Measurements from ENCODE around the gene SRSF6. TPM values are rescaled to one million over a fixed set of nuclear protein-coding genes. Genes with fewer than 3 reads are reported as not detected.
"Not testable (repeated sequence)": the region's sequence is repeated elsewhere in the genome, so short reads cannot be mapped to it uniquely, and the experiment has no call there.

The SRSF6 gene
- total RNA-seq, 1 donor from 2014 or later = 207 TPM

GRCh38 chr20:43456252-43456651 lies 1.4 kb upstream of the SRSF6 start:
- Mint-ChIP-seq H3K4me3 (peak overlapping the region; percentile 88), H3K27me3 (ENCODE audit: insufficient read depth) (peaks cover 22% of the 10 kb centered on the region), H3K36me3 (ENCODE audit: low read depth) (peaks cover 22% of the 10 kb centered on the region), H3K4me1 (ENCODE audit: low read depth) (peaks cover 28% of the 10 kb centered on the region)
- intact Hi-C loops (cut with micrococcal nuclease) = loop anchor here (2.0 to 5.0 kb wide), 4 partner anchors 501 to 1066 kb away; partner anchors contain the start of genes FITM2, OSER1 and SERINC3
- DNase-seq (ENCODE audit: low spot score); H3K9me3 Mint-ChIP-seq; H3K27ac Mint-ChIP-seq: not testable (repeated sequence)

- no peaks in the 10 kb centered on the region for H3K9me3 Mint-ChIP-seq
- intact Hi-C loops (cut with micrococcal nuclease) = loop anchor here (1.0 to 5.0 kb wide), 10 partner anchors 8 to 1764 kb away; partner anchors contain the start of genes FITM2, IFT52, MYBL2 and OSER1
- H3K27ac Mint-ChIP-seq = peak overlapping the region; percentile 100
- peaks cover 17% of the 10 kb centered on the region for H3K27me3 Mint-ChIP-seq (ENCODE audit: insufficient read depth)
- peaks cover 28% of the 10 kb centered on the region for H3K36me3 Mint-ChIP-seq (ENCODE audit: low read depth)
- peak overlapping the region; percentile 88 for H3K4me3 Mint-ChIP-seq
- DNase-seq (ENCODE audit: low spot score) = peak; percentile 83
- peaks cover 34% of the 10 kb centered on the region for H3K4me1 Mint-ChIP-seq (ENCODE audit: low read depth)
Measured at GRCh38 chr20:43456809-43457639, 672 bp upstream of the SRSF6 start.

- H3K27me3 Mint-ChIP-seq (ENCODE audit: insufficient read depth) = peaks cover 13% of the 10 kb centered on the region
- H3K27ac Mint-ChIP-seq = peak overlapping the region; percentile 83
- no peak for DNase-seq (ENCODE audit: low spot score)
- peaks cover 45% of the 10 kb centered on the region for H3K4me1 Mint-ChIP-seq (ENCODE audit: low read depth)
- intact Hi-C loops (cut with micrococcal nuclease) = loop anchor here (5.0 kb wide), 2 partner anchors 499 to 1064 kb away; partner anchors contain the start of gene SERINC3
- no peaks in the 10 kb centered on the region for H3K9me3 Mint-ChIP-seq
- peak overlapping the region; percentile 88 for H3K4me3 Mint-ChIP-seq
- peaks cover 37% of the 10 kb centered on the region for H3K36me3 Mint-ChIP-seq (ENCODE audit: low read depth)
Measured at GRCh38 chr20:43458422-43458924, 777 bp downstream of the SRSF6 start.

GRCh38 chr20:43459022-43459942 lies 1.6 kb downstream of the SRSF6 start:
- H3K4me1 Mint-ChIP-seq (ENCODE audit: low read depth) = peaks cover 52% of the 10 kb centered on the region

DNA sequence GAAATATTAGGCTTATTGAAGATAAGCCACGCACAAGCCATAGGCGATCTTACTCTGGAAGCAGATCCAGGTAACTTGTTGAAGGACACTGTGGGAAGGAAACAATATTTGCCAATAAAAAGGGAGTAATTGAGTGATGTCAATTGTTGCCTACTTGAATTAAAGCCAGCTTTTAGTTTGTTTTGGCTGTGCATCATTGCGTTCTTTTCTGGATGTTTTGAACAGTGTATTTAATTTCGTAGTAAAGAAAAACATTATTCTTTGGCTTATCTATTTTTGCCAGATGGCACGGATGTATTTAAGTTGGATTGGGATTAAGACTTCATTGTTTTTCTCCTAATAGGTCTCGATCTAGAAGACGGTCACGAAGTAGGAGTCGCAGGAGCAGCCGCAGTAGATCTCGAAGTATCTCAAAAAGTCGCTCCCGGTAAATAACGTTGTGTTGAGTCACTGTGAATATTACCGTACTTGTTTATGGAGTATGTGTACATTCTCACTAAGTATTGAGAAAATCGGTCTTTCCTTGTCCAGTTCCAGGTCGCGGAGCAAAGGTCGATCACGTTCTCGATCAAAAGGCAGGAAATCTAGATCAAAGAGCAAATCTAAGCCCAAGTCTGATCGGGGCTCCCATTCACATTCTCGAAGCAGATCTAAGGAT lies 2.6 kb downstream of the SRSF6 start:
- Mint-ChIP-seq H3K4me3 (peak overlapping the region; percentile 88), H3K36me3 (ENCODE audit: low read depth) (peaks cover 53% of the 10 kb centered on the region), H3K27me3 (ENCODE audit: insufficient read depth) (no peaks in the 10 kb centered on the region), H3K27ac (peak overlapping the region; percentile 19), H3K4me1 (ENCODE audit: low read depth) (peaks cover 52% of the 10 kb centered on the region), H3K9me3 (no peaks in the 10 kb centered on the region)
- intact Hi-C loops (cut with micrococcal nuclease) = no loop called here
- DNase-seq (ENCODE audit: low spot score) = no peak

More at GRCh38 chr20:43459022-43459942, 1.6 kb downstream of the SRSF6 start:
- intact Hi-C loops (cut with micrococcal nuclease) = loop anchor here (5.0 kb wide), 2 partner anchors 498 to 1063 kb away; partner anchors contain the start of gene SERINC3
- Mint-ChIP-seq H3K36me3 (ENCODE audit: low read depth) (peaks cover 45% of the 10 kb centered on the region), H3K4me3 (peak overlapping the region; percentile 88), H3K9me3 (no peaks in the 10 kb centered on the region), H3K27me3 (ENCODE audit: insufficient read depth) (peaks cover 7% of the 10 kb centered on the region), H3K27ac (peak overlapping the region; percentile 77)
- DNase-seq (ENCODE audit: low spot score) = peak; percentile 7

- Mint-ChIP-seq H3K36me3 (ENCODE audit: low read depth) (peaks cover 57% of the 10 kb centered on the region), H3K4me3 (peak overlapping the region; percentile 32), H3K27ac (peak overlapping the region; percentile 19)
Measured at GRCh38 chr20:43460830-43461200, 3.1 kb downstream of the SRSF6 start.

DNA sequence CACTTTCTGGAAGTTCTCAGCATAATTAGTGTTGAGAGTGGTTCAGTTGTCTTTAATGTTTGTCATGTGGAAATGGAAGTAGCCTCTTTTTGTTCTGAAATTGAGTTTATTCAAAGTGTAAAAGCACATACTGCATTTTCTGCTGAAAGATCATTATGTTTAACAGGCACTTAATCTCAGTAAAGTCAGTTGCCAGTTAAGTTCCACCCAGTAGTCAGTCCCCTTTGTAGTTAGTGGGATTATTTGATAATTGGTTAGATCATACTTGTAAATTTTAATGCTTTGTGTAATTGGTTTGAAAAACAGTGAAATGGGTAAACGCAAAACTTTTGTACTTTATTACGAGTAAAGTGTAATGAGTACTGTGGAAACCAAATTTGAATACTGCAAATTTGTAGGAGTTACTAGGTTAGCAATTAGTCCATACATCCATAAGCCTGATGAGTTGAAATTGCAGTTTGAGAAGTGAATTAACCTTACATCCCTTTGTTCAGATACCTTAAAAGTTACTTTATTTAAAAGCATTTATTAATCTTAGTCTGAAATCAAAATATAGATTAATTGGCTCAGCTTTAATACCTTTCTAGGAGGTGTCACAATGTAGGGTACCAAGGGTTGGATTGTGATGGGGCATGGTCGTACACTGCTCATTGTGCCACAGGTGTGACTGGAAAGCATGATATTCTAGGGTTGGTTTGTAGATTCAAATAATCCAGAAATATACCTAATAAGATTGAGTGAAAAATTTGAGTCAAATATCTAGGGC lies 4.4 kb downstream of the SRSF6 start:
- DNase-seq (ENCODE audit: low spot score) = no peak
- H3K27me3 Mint-ChIP-seq (ENCODE audit: insufficient read depth) = no peaks in the 10 kb centered on the region
- H3K4me1 Mint-ChIP-seq (ENCODE audit: low read depth) = peaks cover 44% of the 10 kb centered on the region
- no peak overlapping the region for H3K27ac Mint-ChIP-seq
- peak overlapping the region; percentile 19 for H3K4me3 Mint-ChIP-seq
- H3K9me3 Mint-ChIP-seq = no peaks in the 10 kb centered on the region
- intact Hi-C loops (cut with micrococcal nuclease) = no loop called here
- H3K36me3 Mint-ChIP-seq (ENCODE audit: low read depth) = peaks cover 66% of the 10 kb centered on the region

More at GRCh38 chr20:43460830-43461200, 3.1 kb downstream of the SRSF6 start:
- no peak for DNase-seq (ENCODE audit: low spot score)
- H3K9me3 Mint-ChIP-seq = no peaks in the 10 kb centered on the region
- intact Hi-C loops (cut with micrococcal nuclease) = no loop called here
- H3K27me3 Mint-ChIP-seq (ENCODE audit: insufficient read depth) = no peaks in the 10 kb centered on the region
- peaks cover 52% of the 10 kb centered on the region for H3K4me1 Mint-ChIP-seq (ENCODE audit: low read depth)

- no peak overlapping the region for H3K27ac Mint-ChIP-seq
- no peak for DNase-seq (ENCODE audit: low spot score)
- intact Hi-C loops (cut with micrococcal nuclease) = no loop called here
- H3K36me3 Mint-ChIP-seq (ENCODE audit: low read depth) = peaks cover 68% of the 10 kb centered on the region
- H3K4me3 Mint-ChIP-seq = no peak overlapping the region
- H3K9me3 Mint-ChIP-seq = no peaks in the 10 kb centered on the region
- no peaks in the 10 kb centered on the region for H3K27me3 Mint-ChIP-seq (ENCODE audit: insufficient read depth)
- H3K4me1 Mint-ChIP-seq (ENCODE audit: low read depth) = peaks cover 44% of the 10 kb centered on the region
Measured at GRCh38 chr20:43462660-43463526, 5.2 kb downstream of the SRSF6 start.

GRCh38 chr20:43463527-43464218 lies 6.0 kb downstream of the SRSF6 start:
- H3K9me3 Mint-ChIP-seq = no peaks in the 10 kb centered on the region
- no peak for DNase-seq (ENCODE audit: low spot score)
- peaks cover 44% of the 10 kb centered on the region for H3K4me1 Mint-ChIP-seq (ENCODE audit: low read depth)
- H3K27ac Mint-ChIP-seq = no peak overlapping the region
- intact Hi-C loops (cut with micrococcal nuclease) = no loop called here
- no peak overlapping the region for H3K4me3 Mint-ChIP-seq
- H3K27me3 Mint-ChIP-seq (ENCODE audit: insufficient read depth) = no peaks in the 10 kb centered on the region
- peaks cover 67% of the 10 kb centered on the region for H3K36me3 Mint-ChIP-seq (ENCODE audit: low read depth)

- no peak overlapping the region for H3K27ac Mint-ChIP-seq
- H3K36me3 Mint-ChIP-seq (ENCODE audit: low read depth) = peaks cover 65% of the 10 kb centered on the region
- no peak overlapping the region for H3K4me3 Mint-ChIP-seq
- DNase-seq (ENCODE audit: low spot score) = no peak
- H3K27me3 Mint-ChIP-seq (ENCODE audit: insufficient read depth) = no peaks in the 10 kb centered on the region
- H3K4me1 Mint-ChIP-seq (ENCODE audit: low read depth) = peaks cover 38% of the 10 kb centered on the region
- intact Hi-C loops (cut with micrococcal nuclease) = no loop called here
- no peaks in the 10 kb centered on the region for H3K9me3 Mint-ChIP-seq
Measured at GRCh38 chr20:43464219-43464790, 6.6 kb downstream of the SRSF6 start.

Data from activated T-helper 1 cell treated with anti-CD3 and anti-CD28 coated beads, Interleukin-12 subunit alpha, Interleukin-12 subunit beta, Interleukin-2, Interleukin-4 antibody, amounts not matched to agents 30 ng/mL and 10 ng/mL and 1 ng/mL, durations not matched to agents 14 hours and 24 hours and 36 hours (primary cell).